Breast epithelium (tissue), 4 donors: ENCODE results near the gene CHRNA9. TPM values are rescaled to one million over a fixed set of nuclear protein-coding genes. Genes with fewer than 3 reads are reported as not detected.

Experiments used
- DNase-seq, 2 donors: peaks; one replicate each; pipeline ENCODE4 v3.0.0-alpha.2; 2019; ENCODE audit warnings: low spot score in 2 of 2
- H3K27ac ChIP-seq, 2 donors: fragments of 200-600 bp; sonication (generic) in 1 of 2; one replicate each; pipeline ENCODE4 v1.5.1; 2016 to 2019; ENCODE audit warnings: mild to moderate bottlenecking in 1 of 2
- H3K27me3 ChIP-seq, 2 donors: fragments of 200-600 bp; sonication (generic) in 1 of 2; one replicate each; pipeline versions ENCODE4 v1.5.1 to v1.6.0; 2017 to 2019; ENCODE audit warnings: control low read depth in 1 of 2, mild to moderate bottlenecking in 1 of 2
- H3K36me3 ChIP-seq: fragments of 200-600 bp; one replicate; pipeline ENCODE4 v1.5.1; 2019
- H3K4me1 ChIP-seq, 2 donors: fragments of 200-600 bp; sonication (generic); one replicate each; pipeline ENCODE4 v1.5.1; 2016 to 2019; ENCODE audit warnings: control low read depth in 1 of 2
- H3K4me3 ChIP-seq, 3 donors: fragments of 200-600 bp; sonication (generic); 1 replicate in 2 of 3; 2 replicates in 1 of 3; pipeline ENCODE4 v1.5.1; 2016 to 2019; ENCODE audit warnings: mild to moderate bottlenecking in 3 of 3, moderate library complexity in 2 of 3
- H3K9me3 ChIP-seq, 2 donors: fragments of 200-600 bp; sonication (generic) in 1 of 2; one replicate each; pipeline ENCODE4 v1.5.1; 2016 to 2019; ENCODE audit warnings: control low read depth in 1 of 2
- POLR2A ChIP-seq: fragments of 450-650 bp; IDR thresholded peaks from one replicate; pipeline ENCODE4 v1.6.1; 2016; ENCODE audit warnings: antibody characterized with exemption, mild to moderate bottlenecking, moderate library complexity
- POLR2AphosphoS5 ChIP-seq, 3 donors: sonication (generic); formaldehyde crosslinking; IDR thresholded peaks; one replicate each; pipeline ENCODE4 v1.6.1; 2017; ENCODE audit warnings: antibody characterized with exemption in 3 of 3
- intact Hi-C: fragments of 100-400 bp; cut with DNase I; formaldehyde crosslinking; loops from one replicate; pipeline ENCODE4 v1.15.1; 2023; ENCODE audit warnings: low total_unique reads
- total RNA-seq, 3 donors: library from RNA; depleted of rRNA; stranded (reverse); fragments of >200 nt; gene quantifications; one replicate each; pipeline ENCODE4 v1.1.0, GENCODE V29; 2016
- TF ChIP-seq, protein P1 (sequence below), 3 donors: fragments of 450-650 bp; IDR thresholded peaks; one replicate each; pipeline ENCODE4 v1.5.1; 2016 to 2017; ENCODE audit warnings: antibody characterized with exemption in 3 of 3, mild to moderate bottlenecking in 3 of 3, moderate library complexity in 3 of 3

Gene CHRNA9
- total RNA-seq, 3 donors from 2014 or later = not detected

DNA sequence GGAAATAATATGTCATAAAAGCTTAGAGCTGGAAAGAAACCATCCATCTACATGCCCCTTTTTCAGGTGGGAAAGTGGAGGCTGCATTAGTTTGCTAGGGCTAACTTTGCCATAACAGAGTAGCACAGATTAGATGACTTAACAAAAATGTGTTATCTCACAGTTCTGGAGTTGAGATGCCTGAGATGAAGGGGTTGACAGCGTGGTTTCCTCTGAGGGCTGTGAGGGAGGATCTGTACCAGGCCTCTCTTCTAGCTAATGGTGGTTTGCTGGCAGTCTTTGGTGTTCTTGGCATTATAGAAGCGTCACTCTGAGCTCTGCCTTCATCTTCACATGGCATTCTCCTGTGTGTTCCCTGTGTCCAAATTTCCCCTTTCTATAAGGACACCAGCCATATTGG lies 2.4 kb downstream of the CHRNA9 start:
- TF ChIP-seq POLR2A (no peak), POLR2AphosphoS5 (IDR thresholded peaks at IDR 0.05) (no peak)
- TF ChIP-seq, protein P1, sequence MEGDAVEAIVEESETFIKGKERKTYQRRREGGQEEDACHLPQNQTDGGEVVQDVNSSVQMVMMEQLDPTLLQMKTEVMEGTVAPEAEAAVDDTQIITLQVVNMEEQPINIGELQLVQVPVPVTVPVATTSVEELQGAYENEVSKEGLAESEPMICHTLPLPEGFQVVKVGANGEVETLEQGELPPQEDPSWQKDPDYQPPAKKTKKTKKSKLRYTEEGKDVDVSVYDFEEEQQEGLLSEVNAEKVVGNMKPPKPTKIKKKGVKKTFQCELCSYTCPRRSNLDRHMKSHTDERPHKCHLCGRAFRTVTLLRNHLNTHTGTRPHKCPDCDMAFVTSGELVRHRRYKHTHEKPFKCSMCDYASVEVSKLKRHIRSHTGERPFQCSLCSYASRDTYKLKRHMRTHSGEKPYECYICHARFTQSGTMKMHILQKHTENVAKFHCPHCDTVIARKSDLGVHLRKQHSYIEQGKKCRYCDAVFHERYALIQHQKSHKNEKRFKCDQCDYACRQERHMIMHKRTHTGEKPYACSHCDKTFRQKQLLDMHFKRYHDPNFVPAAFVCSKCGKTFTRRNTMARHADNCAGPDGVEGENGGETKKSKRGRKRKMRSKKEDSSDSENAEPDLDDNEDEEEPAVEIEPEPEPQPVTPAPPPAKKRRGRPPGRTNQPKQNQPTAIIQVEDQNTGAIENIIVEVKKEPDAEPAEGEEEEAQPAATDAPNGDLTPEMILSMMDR (IDR thresholded peaks at IDR 0.05) = no peak
- Histone ChIP-seq H3K36me3 (no peaks in the 10 kb centered on the region), H3K27ac (no peak overlapping the region), H3K4me3 (no peak overlapping the region), H3K9me3 (no peaks in the 10 kb centered on the region), H3K27me3 (no peaks in the 10 kb centered on the region), H3K4me1 (no peaks in the 10 kb centered on the region)
- no peak for DNase-seq
- intact Hi-C loops = no loop called here

DNA sequence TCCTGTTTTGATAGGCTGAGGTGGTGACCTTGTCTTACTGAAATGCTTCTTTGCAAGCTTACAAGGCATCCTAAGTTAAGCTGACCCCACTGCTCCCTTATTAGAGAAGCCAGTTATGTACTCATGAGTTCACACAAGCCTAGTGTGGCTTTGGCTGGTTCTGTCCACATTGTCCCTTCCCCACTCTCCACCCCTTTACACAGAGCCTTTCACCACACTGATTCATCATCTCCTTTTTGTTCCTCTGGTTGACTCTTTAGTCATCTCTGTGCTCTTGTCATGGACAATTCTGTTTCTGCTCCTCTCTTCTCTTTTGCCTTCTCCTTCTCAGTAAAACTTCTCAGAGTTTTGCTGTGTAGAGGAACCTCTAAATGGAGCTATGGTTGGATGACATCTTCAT lies 4.9 kb downstream of the CHRNA9 start:
- H3K4me3 ChIP-seq = no peak overlapping the region
- intact Hi-C loops = no loop called here
- H3K27ac ChIP-seq = no peak overlapping the region
- H3K4me1 ChIP-seq = no peaks in the 10 kb centered on the region
- no peak for DNase-seq
- H3K27me3 ChIP-seq = no peaks in the 10 kb centered on the region
- TF ChIP-seq, protein P1 (IDR thresholded peaks at IDR 0.05) = no peak
- no peak for TF ChIP-seq POLR2A
- no peaks in the 10 kb centered on the region for H3K36me3 ChIP-seq
- H3K9me3 ChIP-seq = no peaks in the 10 kb centered on the region

DNA sequence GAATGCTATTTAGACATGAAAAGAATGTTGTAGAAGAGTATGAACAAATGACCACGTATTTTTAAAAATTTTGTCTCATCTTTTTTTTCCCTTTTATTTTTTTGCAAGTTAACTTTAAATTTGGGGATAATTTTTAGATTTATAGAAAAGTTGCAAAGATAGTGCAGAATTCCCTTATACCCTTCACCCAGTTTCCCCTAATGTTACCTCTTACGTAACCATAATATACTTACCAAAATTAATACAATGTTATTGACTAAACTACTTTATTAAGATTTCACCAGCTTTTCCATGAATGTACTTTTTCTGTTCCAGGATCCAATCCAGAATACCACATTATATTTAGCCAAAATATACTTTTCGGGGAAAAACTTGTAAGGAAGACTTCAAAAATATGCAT lies 12.3 kb downstream of the CHRNA9 start:
- Histone ChIP-seq H3K27ac (no peak overlapping the region), H3K9me3 (no peaks in the 10 kb centered on the region), H3K36me3 (no peaks in the 10 kb centered on the region), H3K4me3 (no peak overlapping the region), H3K27me3 (no peaks in the 10 kb centered on the region), H3K4me1 (no peaks in the 10 kb centered on the region)
- intact Hi-C loops = no loop called here
- TF ChIP-seq, protein P1 (IDR thresholded peaks at IDR 0.05) = no peak
- TF ChIP-seq POLR2AphosphoS5 (IDR thresholded peaks at IDR 0.05) (no peak), POLR2A (no peak)
- DNase-seq = no peak

DNA sequence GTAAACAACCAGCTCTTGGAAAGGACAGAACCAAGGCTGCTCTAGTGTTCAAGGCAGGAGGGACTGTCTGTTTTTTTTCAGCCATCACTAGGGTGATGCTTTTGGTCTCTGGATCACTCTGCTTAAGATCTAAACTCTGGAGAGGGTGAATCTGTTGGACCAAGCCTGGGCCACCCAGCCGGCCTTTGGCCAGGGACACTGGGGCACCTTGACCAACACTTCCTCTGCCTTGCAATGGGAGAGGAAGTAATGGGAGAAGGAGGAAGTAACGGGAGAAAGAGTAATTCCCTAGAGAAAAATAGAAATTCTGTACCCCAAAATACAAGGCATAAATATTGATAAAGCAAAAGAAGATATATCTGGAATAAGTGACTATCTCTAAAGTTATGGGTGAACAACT lies 12.9 kb downstream of the CHRNA9 start:
- Histone ChIP-seq H3K9me3 (no peaks in the 10 kb centered on the region), H3K4me3 (no peak overlapping the region), H3K27ac (no peak overlapping the region), H3K4me1 (no peaks in the 10 kb centered on the region), H3K36me3 (no peaks in the 10 kb centered on the region), H3K27me3 (no peaks in the 10 kb centered on the region)
- TF ChIP-seq POLR2A (no peak), POLR2AphosphoS5 (IDR thresholded peaks at IDR 0.05) (no peak)
- TF ChIP-seq, protein P1 (IDR thresholded peaks at IDR 0.05) = no peak
- intact Hi-C loops = no loop called here
- no peak for DNase-seq

DNA sequence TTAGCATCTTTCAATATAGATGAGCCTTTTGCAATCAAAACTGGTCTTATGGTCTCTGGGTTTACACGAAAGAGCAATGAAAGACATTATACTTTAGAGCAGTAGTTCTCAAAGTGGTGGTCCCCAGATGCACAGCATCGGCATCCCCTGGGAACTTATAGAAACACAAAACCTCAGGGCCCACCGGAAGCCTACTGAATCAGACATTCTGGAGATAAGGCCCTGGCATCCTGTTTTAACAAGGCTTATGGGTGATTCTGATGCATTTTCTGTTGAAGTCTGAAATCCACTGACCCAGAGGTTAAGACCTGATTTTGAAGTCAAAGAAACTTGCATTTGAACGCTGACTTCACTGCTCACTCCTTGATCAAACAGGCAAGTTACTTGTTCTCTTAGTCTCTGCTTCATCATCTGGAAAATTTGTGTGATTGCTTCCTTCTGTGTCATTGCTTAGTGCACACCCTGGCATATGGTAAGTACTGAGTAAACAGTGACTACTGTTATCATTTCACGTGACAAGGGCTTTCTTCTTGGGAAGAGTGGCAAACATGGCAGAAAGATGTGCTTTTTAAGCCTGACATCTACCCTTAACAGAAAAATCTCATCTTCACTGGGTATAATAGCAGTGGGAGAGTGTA lies 14.5 kb downstream of the CHRNA9 start:
- TF ChIP-seq POLR2A (no peak), POLR2AphosphoS5 (IDR thresholded peaks at IDR 0.05) (no peak)
- TF ChIP-seq, protein P1 (IDR thresholded peaks at IDR 0.05) = no peak
- no peak for DNase-seq
- Histone ChIP-seq H3K27ac (no peak overlapping the region), H3K4me3 (no peak overlapping the region), H3K9me3 (no peaks in the 10 kb centered on the region), H3K4me1 (no peaks in the 10 kb centered on the region), H3K27me3 (no peaks in the 10 kb centered on the region), H3K36me3 (no peaks in the 10 kb centered on the region)
- intact Hi-C loops = no loop called here
